Measurements from ENCODE around the gene PKN3. TPM values are rescaled to one million over a fixed set of nuclear protein-coding genes. Genes with fewer than 3 reads are reported as not detected.
"Not testable (repeated sequence)": the region's sequence is repeated elsewhere in the genome, so short reads cannot be mapped to it uniquely, and the experiment has no call there.

PKN3 gene
- total RNA-seq, 2 experiments from 2014 or later: 9.3 to 10.7 TPM

- ATAC-seq: no peak
- H3K4me3 Mint-ChIP-seq: peak overlapping the region; percentile 81
- no peaks in the 10 kb centered on the region for H3K36me3 Mint-ChIP-seq (ENCODE audit: low read depth)
- CTCF ChIA-PET: no interaction called here
- peaks cover 4% of the 10 kb centered on the region for H3K4me1 Mint-ChIP-seq (ENCODE audit: low read depth)
- no peak for DNase-seq
- H3K9me3 Mint-ChIP-seq: no peaks in the 10 kb centered on the region
- peak overlapping the region; percentile 100 for H3K27ac Mint-ChIP-seq
- intact Hi-C loops (cut with micrococcal nuclease): no loop called here
- POLR2A ChIA-PET: interaction anchor here (0.8 to 1.4 kb wide), 4 partner anchors 9 to 33 kb away, joined by 3 to 6 read pairs (median 5); no protein-coding TSS in a partner anchor
- no peaks in the 10 kb centered on the region for H3K27me3 Mint-ChIP-seq
- no peak for TF ChIP-seq CTCF (IDR thresholded peaks at IDR 0.05)
Measured at GRCh38 chr9:128657344-128657704, 45.0 kb upstream of the PKN3 start.

GRCh38 chr9:128657796-128658195, 44.5 kb upstream of the PKN3 start:
- ATAC-seq (no peak), DNase-seq (no peak)
- Mint-ChIP-seq H3K9me3 (no peaks in the 10 kb centered on the region), H3K27me3 (no peaks in the 10 kb centered on the region), H3K4me1 (ENCODE audit: low read depth) (peaks cover 4% of the 10 kb centered on the region), H3K36me3 (ENCODE audit: low read depth) (no peaks in the 10 kb centered on the region), H3K27ac (no peak overlapping the region), H3K4me3 (no peak overlapping the region)
- intact Hi-C loops (cut with micrococcal nuclease): no loop called here
- ChIA-PET POLR2A (interaction anchor here (1.4 kb wide), 2 partner anchors 20 to 32 kb away, joined by 5 to 6 read pairs; no protein-coding TSS in a partner anchor), CTCF (interaction anchor here (0.6 kb wide), 1 partner anchor 9 kb away, joined by 3 read pairs; no protein-coding TSS in a partner anchor)
- no peak for TF ChIP-seq CTCF (IDR thresholded peaks at IDR 0.05)

GRCh38 chr9:128666481-128666941, 35.8 kb upstream of the PKN3 start:
- POLR2A ChIA-PET: interaction anchor here (0.8 kb wide), 1 partner anchor 9 kb away, joined by 3 read pairs; no protein-coding TSS in a partner anchor
- H3K9me3 Mint-ChIP-seq; H3K27me3 Mint-ChIP-seq; DNase-seq; H3K36me3 Mint-ChIP-seq (ENCODE audit: low read depth); intact Hi-C loops (cut with micrococcal nuclease); CTCF ChIA-PET; H3K4me1 Mint-ChIP-seq (ENCODE audit: low read depth); ATAC-seq; H3K27ac Mint-ChIP-seq; H3K4me3 Mint-ChIP-seq: not testable (repeated sequence)

- CTCF ChIA-PET: no interaction called here
Measured at GRCh38 chr9:128669786-128670185, 32.5 kb upstream of the PKN3 start.

GRCh38 chr9:128675382-128675781, 26.9 kb upstream of the PKN3 start:
- ATAC-seq (no peak), DNase-seq (no peak)
- Mint-ChIP-seq H3K4me1 (ENCODE audit: low read depth) (no peaks in the 10 kb centered on the region), H3K9me3 (no peaks in the 10 kb centered on the region), H3K27ac (no peak overlapping the region), H3K36me3 (ENCODE audit: low read depth) (peaks cover 2% of the 10 kb centered on the region), H3K27me3 (no peaks in the 10 kb centered on the region), H3K4me3 (no peak overlapping the region)
- CTCF ChIA-PET: interaction anchor here (0.9 to 1.1 kb wide), 2 partner anchors 21 to 26 kb away, joined by 3 read pairs; partner anchors contain the start of gene PKN3
- intact Hi-C loops (cut with micrococcal nuclease): no loop called here
- TF ChIP-seq CTCF (IDR thresholded peaks at IDR 0.05): no peak
- POLR2A ChIA-PET: interaction anchor here (0.7 to 2.8 kb wide), 3 partner anchors 9 to 119 kb away, joined by 3 to 14 read pairs (median 3); no protein-coding TSS in a partner anchor

More at GRCh38 chr9:128669786-128670185, 32.5 kb upstream of the PKN3 start:
- ATAC-seq (no peak), DNase-seq (no peak)
- intact Hi-C loops (cut with micrococcal nuclease): no loop called here
- no peak for TF ChIP-seq CTCF (IDR thresholded peaks at IDR 0.05)
- H3K9me3 Mint-ChIP-seq: no peaks in the 10 kb centered on the region
- no peak overlapping the region for H3K4me3 Mint-ChIP-seq
- H3K36me3 Mint-ChIP-seq (ENCODE audit: low read depth): no peaks in the 10 kb centered on the region
- no peaks in the 10 kb centered on the region for H3K4me1 Mint-ChIP-seq (ENCODE audit: low read depth)
- no peaks in the 10 kb centered on the region for H3K27me3 Mint-ChIP-seq
- no peak overlapping the region for H3K27ac Mint-ChIP-seq
- POLR2A ChIA-PET: interaction anchor here (0.6 kb wide), 1 partner anchor 37 kb away, joined by 3 read pairs; no protein-coding TSS in a partner anchor
